GM12864 (cell line): ENCODE results near the gene PLVAP.

Source experiments
- DNase-seq: peaks from one replicate; pipeline ENCODE4 v3.0.0-alpha.2; 2011; ENCODE audit warnings: low read depth
- H3K4me3 ChIP-seq: 2 replicates; pipeline ENCODE4 v1.5.1; 2011; ENCODE audit warnings: mild to moderate bottlenecking, low read depth, low read length, control low read depth
- TF ChIP-seq, protein P1 (sequence below): IDR thresholded peaks from 2 replicates; pipeline ENCODE4 v1.5.1; 2011; ENCODE audit warnings: low read depth, mild to moderate bottlenecking, moderate library complexity, low read length, control low read depth, inconsistent platforms; ENCODE audit errors: missing control alignments

Gene PLVAP

GRCh38 chr19:17353386-17353785 is 23.8 kb downstream of the PLVAP start:
- TF ChIP-seq, protein P1, sequence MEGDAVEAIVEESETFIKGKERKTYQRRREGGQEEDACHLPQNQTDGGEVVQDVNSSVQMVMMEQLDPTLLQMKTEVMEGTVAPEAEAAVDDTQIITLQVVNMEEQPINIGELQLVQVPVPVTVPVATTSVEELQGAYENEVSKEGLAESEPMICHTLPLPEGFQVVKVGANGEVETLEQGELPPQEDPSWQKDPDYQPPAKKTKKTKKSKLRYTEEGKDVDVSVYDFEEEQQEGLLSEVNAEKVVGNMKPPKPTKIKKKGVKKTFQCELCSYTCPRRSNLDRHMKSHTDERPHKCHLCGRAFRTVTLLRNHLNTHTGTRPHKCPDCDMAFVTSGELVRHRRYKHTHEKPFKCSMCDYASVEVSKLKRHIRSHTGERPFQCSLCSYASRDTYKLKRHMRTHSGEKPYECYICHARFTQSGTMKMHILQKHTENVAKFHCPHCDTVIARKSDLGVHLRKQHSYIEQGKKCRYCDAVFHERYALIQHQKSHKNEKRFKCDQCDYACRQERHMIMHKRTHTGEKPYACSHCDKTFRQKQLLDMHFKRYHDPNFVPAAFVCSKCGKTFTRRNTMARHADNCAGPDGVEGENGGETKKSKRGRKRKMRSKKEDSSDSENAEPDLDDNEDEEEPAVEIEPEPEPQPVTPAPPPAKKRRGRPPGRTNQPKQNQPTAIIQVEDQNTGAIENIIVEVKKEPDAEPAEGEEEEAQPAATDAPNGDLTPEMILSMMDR = no peak
- no peak overlapping the region for H3K4me3 ChIP-seq
- DNase-seq = no peak

DNA sequence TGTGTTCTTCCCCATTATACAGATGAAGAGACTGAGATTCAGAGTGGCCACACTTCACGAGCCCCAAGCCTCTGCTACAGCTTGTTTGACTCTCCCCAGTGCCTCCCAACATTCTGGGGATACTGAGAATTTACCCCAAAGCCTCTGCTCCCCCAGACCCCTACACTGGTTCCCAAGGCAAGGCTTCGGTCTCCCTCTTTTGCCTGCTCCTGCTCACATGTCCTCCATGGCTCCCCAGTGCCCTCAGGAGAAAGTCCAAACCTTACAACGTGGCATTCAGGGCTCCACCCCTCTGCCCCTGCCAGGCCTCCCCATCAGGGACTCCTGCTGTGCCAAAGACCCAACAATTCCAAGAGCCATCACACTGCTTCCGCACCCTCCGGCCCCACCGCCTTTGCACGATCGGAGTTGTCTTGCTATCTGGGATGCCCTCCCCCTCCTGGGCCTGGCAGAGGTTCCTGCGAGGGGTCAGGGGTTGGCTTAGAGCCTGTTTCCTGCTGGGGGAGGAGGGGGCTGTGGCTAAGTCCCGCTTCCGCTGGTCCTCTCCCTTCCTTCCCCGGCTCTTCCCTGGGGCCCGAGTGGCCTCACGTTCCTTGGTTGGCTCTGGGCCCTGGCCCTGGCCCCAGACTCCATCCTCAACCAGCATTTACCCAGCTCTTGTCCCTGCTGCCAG is 24.4 kb downstream of the PLVAP start:
- no peak for DNase-seq
- no peak overlapping the region for H3K4me3 ChIP-seq
- TF ChIP-seq, protein P1 = no peak

- TF ChIP-seq, protein P1 = no peak
- DNase-seq = no peak
- no peak overlapping the region for H3K4me3 ChIP-seq
Observed at GRCh38 chr19:17351815-17352435, 25.2 kb downstream of the PLVAP start.

DNA sequence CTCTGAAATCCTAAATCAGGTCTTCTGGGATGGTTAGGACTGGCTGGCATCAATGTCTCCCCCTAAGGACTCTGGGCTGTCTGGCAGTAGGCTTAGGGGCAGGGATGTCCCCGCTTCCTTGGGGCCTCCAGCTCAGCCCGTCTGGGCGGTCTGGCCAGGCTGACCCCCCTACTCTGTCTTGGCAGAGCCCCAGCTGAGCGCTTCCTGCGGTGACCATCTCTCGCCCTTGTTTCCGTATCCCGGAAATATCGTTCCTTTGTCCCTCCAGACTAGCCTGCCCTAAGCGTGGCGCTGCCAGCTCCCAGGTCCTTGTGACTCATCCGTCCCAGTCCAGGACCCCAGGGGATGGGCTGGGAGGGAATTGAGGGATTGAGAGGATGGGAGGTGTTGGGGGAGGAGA is 28.4 kb downstream of the PLVAP start:
- no peak for DNase-seq
- H3K4me3 ChIP-seq = no peak overlapping the region
- TF ChIP-seq, protein P1 = no peak

- H3K4me3 ChIP-seq = no peak overlapping the region
- TF ChIP-seq, protein P1 = no peak
- DNase-seq = no peak
Observed at GRCh38 chr19:17347877-17348276, 29.3 kb downstream of the PLVAP start.

- TF ChIP-seq, protein P1 = no peak
- no peak overlapping the region for H3K4me3 ChIP-seq
- no peak for DNase-seq
Observed at GRCh38 chr19:17347361-17347760, 29.8 kb downstream of the PLVAP start.
